GM23338 (cell line): ENCODE data around the gene MYH10. TPM values are rescaled to one million over a fixed set of nuclear protein-coding genes. Genes with fewer than 3 reads are reported as not detected.
A peak's percentile ranks its signal among the peaks of the same experiment; 100 is the strongest.

Source experiments
- ATAC-seq: fragments of 200-7000 bp; cut with Tn5 transposase; 3 replicates; pipeline ENCODE4 v1.9.1; 2020
- DNase-seq: peaks from one replicate; pipeline ENCODE4 v3.0.0-alpha.2; 2015; ENCODE audit warnings: low spot score
- H2AFZ ChIP-seq: fragments of 200-600 bp; sonication (generic); 2 replicates; pipeline ENCODE4 v1.8.0; 2016; ENCODE audit warnings: antibody characterized with exemption, mild to moderate bottlenecking, moderate library complexity
- H3F3A ChIP-seq: fragments of 200-600 bp; sonication (generic); replicated peaks from 2 replicates; pipeline ENCODE4 v1.8.0; 2017; ENCODE audit warnings: antibody characterized with exemption, mixed run types, low read depth
- H3K27ac ChIP-seq: fragments of 200-600 bp; sonication (generic); 2 replicates; pipeline ENCODE4 v1.6.1; 2016; ENCODE audit warnings: low read depth
- H3K27me3 ChIP-seq: fragments of 200-600 bp; sonication (generic); 2 replicates; pipeline ENCODE4 v1.8.0; 2016; ENCODE audit warnings: mild to moderate bottlenecking, mixed run types, moderate library complexity; ENCODE audit not compliant: insufficient read depth
- H3K36me3 ChIP-seq: fragments of 200-600 bp; sonication (generic); 2 replicates; pipeline ENCODE4 v1.8.0; 2016; ENCODE audit warnings: mild to moderate bottlenecking; ENCODE audit not compliant: insufficient read depth
- H3K4me1 ChIP-seq: fragments of 200-600 bp; sonication (generic); 2 replicates; pipeline ENCODE4 v1.8.0; 2016; ENCODE audit warnings: mild to moderate bottlenecking, moderate library complexity; ENCODE audit not compliant: insufficient read depth
- H3K4me2 ChIP-seq: fragments of 200-600 bp; sonication (generic); 2 replicates; pipeline ENCODE4 v1.7.1; 2017; ENCODE audit warnings: mixed run types
- H3K4me3 ChIP-seq: fragments of 200-600 bp; sonication (generic); 2 replicates; pipeline ENCODE4 v1.6.1; 2016; ENCODE audit warnings: mixed run types
- H3K79me2 ChIP-seq: fragments of 200-600 bp; sonication (generic); replicated peaks from 2 replicates; pipeline ENCODE4 v1.8.0; 2017; ENCODE audit warnings: mild to moderate bottlenecking; ENCODE audit not compliant: insufficient read depth
- H3K9me2 ChIP-seq: fragments of 200-600 bp; sonication (generic); 2 replicates; pipeline ENCODE4 v1.8.0; 2017; ENCODE audit not compliant: insufficient read depth
- H4K20me1 ChIP-seq: fragments of 200-600 bp; sonication (generic); replicated peaks from 2 replicates; pipeline ENCODE4 v1.8.0; 2017; ENCODE audit warnings: mild to moderate bottlenecking; ENCODE audit not compliant: insufficient read depth
- H3K27ac Mint-ChIP-seq: 2 replicates; pipeline ENCODE4 v1.8.0; 2020; ENCODE audit warnings: inconsistent platforms, mild to moderate bottlenecking, moderate library complexity, mixed read lengths
- H3K27me3 Mint-ChIP-seq: 3 replicates; pipeline ENCODE4 v1.8.0; 2022; ENCODE audit warnings: low read depth, mild to moderate bottlenecking, moderate library complexity, mixed read lengths, inconsistent platforms; ENCODE audit not compliant: insufficient read depth, poor library complexity
- H3K36me3 Mint-ChIP-seq: 3 replicates; pipeline ENCODE4 v1.8.0; 2021; ENCODE audit warnings: low read depth, mild to moderate bottlenecking, inconsistent platforms, moderate library complexity, mixed read lengths
- H3K4me1 Mint-ChIP-seq: 3 replicates; pipeline ENCODE4 v1.8.0; 2020; ENCODE audit warnings: mild to moderate bottlenecking, inconsistent platforms, mixed read lengths
- H3K4me3 Mint-ChIP-seq: 3 replicates; pipeline ENCODE4 v1.8.0; 2021; ENCODE audit warnings: moderate library complexity, mild to moderate bottlenecking, inconsistent platforms, mixed read lengths
- H3K9me3 Mint-ChIP-seq: 3 replicates; pipeline ENCODE4 v1.8.0; 2020; ENCODE audit warnings: moderate library complexity, mild to moderate bottlenecking, inconsistent platforms, mixed read lengths
- CREB1 ChIP-seq: fragments of 250-450 bp; sonication (Bioruptor Pico); IDR thresholded peaks from 2 replicates; pipeline ENCODE4 v1.5.0; 2020; ENCODE audit warnings: low read depth, mild to moderate bottlenecking, moderate library complexity
- ETS1 ChIP-seq: IDR thresholded peaks from 2 replicates; pipeline ENCODE4 v1.6.1; 2016; ENCODE audit warnings: antibody characterized with exemption
- EZH2 ChIP-seq: fragments of 200-600 bp; sonication (generic); IDR thresholded peaks from one replicate; pipeline ENCODE4 v1.8.0; 2017; ENCODE audit warnings: antibody characterized with exemption, mild to moderate bottlenecking, low read depth; ENCODE audit not compliant: unreplicated experiment
- EZH2phosphoT487 ChIP-seq: fragments of 200-600 bp; sonication (generic); IDR thresholded peaks from one replicate; pipeline ENCODE4 v1.8.1; 2018; ENCODE audit warnings: antibody characterized with exemption; ENCODE audit not compliant: unreplicated experiment
- JUNB ChIP-seq: IDR thresholded peaks from one replicate; pipeline ENCODE4 v1.6.1; 2016; ENCODE audit warnings: antibody characterized with exemption; ENCODE audit not compliant: unreplicated experiment
- NANOG ChIP-seq: IDR thresholded peaks from 2 replicates; pipeline ENCODE4 v1.6.1; 2016; ENCODE audit warnings: antibody characterized with exemption, borderline replicate concordance
- REST ChIP-seq: IDR thresholded peaks from one replicate; pipeline ENCODE4 v1.6.1; 2018; ENCODE audit warnings: antibody characterized with exemption; ENCODE audit not compliant: unreplicated experiment
- STAT1 ChIP-seq: IDR thresholded peaks from one replicate; pipeline ENCODE4 v1.6.1; 2016; ENCODE audit warnings: antibody characterized with exemption; ENCODE audit not compliant: unreplicated experiment
- ZNF331 ChIP-seq: fragments of 250-450 bp; sonication (Bioruptor Pico); IDR thresholded peaks from 2 replicates; pipeline ENCODE4 v1.5.0; 2020; ENCODE audit warnings: low read depth, mild to moderate bottlenecking, moderate library complexity
- ZNF462 ChIP-seq: fragments of 250-450 bp; sonication (Bioruptor Pico); IDR thresholded peaks from 2 replicates; pipeline ENCODE4 v1.5.0; 2020; ENCODE audit warnings: mild to moderate bottlenecking, moderate library complexity
- polyA plus RNA-seq: library from polyadenylated mRNA; unstranded; fragments of >200 nt; fragmentation: Nextera tagmentation; extraction: Ambion mirVana; gene quantifications from 2 replicates; pipeline ENCODE4 v1.2.1, GENCODE V29; 2016
- total RNA-seq: library from RNA; depleted of rRNA; stranded (reverse); fragments of >200 nt; shearing (Covaris generic); gene quantifications from 2 replicates; pipeline ENCODE4 v1.2.3, GENCODE V29; 2014

The MYH10 gene
- total and polyA plus RNA-seq, 2 experiments from 2014 or later: 89.5 to 230 TPM

- ATAC-seq (peak; percentile 73), DNase-seq (no peak)
- Mint-ChIP-seq H3K27ac (no peak overlapping the region; the same call in 1 of the 2 replicates), H3K9me3 (no peaks in the 10 kb centered on the region), H3K36me3 (peaks cover 37% of the 10 kb centered on the region), H3K4me1 (peaks cover 8% of the 10 kb centered on the region), H3K27me3 (peaks cover 2% of the 10 kb centered on the region), H3K4me3 (no peak overlapping the region)
- no peak for TF ChIP-seq JUNB
- TF ChIP-seq EZH2phosphoT487: no peak
- TF ChIP-seq ZNF462 (CRISPR knock-in tag): no peak
- TF ChIP-seq STAT1: no peak
- TF ChIP-seq EZH2: no peak
- no peak for TF ChIP-seq NANOG
- TF ChIP-seq REST: no peak
- no peak for TF ChIP-seq ETS1
- no peak for TF ChIP-seq CREB1
- no peak for TF ChIP-seq ZNF331 (CRISPR knock-in tag)
- Histone ChIP-seq H3K79me2 (peaks cover 8% of the 10 kb centered on the region), H3K27ac (no peak overlapping the region), H2AFZ (no peak overlapping the region), H3K9me2 (no peaks in the 10 kb centered on the region), H3K36me3 (peaks cover 24% of the 10 kb centered on the region), H3K4me2 (no peak overlapping the region), H3K4me3 (no peak overlapping the region), H3K4me1 (no peaks in the 10 kb centered on the region), H4K20me1 (no peaks in the 10 kb centered on the region; the same call in 1 of the 2 replicates), H3K27me3 (no peaks in the 10 kb centered on the region), H3F3A (no peaks in the 10 kb centered on the region)
Measured at GRCh38 chr17:8447799-8448198, 182.7 kb downstream of the MYH10 start.
